ENCODE results near the gene HOMER2.

DNA sequence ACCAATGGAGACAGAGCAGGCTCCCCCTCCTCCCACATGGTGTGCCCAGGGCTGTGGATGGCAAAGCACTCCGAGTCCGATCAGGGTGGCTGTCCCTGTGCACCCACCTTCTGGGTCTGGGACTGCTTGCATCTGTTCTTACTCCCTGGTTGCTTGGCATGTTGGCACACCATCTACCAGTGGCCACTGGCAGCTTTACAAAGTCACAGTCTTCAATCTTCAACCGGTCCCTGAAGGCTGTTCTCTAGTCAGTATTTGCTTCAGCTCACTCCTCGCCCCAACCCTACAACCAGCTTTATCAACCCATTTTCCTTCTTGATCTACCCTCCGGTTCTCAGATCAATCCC lies 14.8 kb downstream of the HOMER2 start:
- TF ChIP-seq, protein P1, sequence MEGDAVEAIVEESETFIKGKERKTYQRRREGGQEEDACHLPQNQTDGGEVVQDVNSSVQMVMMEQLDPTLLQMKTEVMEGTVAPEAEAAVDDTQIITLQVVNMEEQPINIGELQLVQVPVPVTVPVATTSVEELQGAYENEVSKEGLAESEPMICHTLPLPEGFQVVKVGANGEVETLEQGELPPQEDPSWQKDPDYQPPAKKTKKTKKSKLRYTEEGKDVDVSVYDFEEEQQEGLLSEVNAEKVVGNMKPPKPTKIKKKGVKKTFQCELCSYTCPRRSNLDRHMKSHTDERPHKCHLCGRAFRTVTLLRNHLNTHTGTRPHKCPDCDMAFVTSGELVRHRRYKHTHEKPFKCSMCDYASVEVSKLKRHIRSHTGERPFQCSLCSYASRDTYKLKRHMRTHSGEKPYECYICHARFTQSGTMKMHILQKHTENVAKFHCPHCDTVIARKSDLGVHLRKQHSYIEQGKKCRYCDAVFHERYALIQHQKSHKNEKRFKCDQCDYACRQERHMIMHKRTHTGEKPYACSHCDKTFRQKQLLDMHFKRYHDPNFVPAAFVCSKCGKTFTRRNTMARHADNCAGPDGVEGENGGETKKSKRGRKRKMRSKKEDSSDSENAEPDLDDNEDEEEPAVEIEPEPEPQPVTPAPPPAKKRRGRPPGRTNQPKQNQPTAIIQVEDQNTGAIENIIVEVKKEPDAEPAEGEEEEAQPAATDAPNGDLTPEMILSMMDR (tag by site-specific recombination; IDR thresholded peaks at IDR 0.05), result no peak
- TF ChIP-seq HOXA7 (CRISPR knock-in tag; IDR thresholded peaks at IDR 0.05; ENCODE audit: borderline replicate concordance), result no peak
- TF ChIP-seq ZNF174 (tag by site-specific recombination; IDR thresholded peaks at IDR 0.05), result no peak
- TF ChIP-seq ZNF324 (tag by site-specific recombination; IDR thresholded peaks at IDR 0.05), result no peak
- TF ChIP-seq ZNF626 (tag by site-specific recombination; IDR thresholded peaks at IDR 0.05), result no peak
- TF ChIP-seq ZNF184 (tag by site-specific recombination; IDR thresholded peaks at IDR 0.05), result no peak
- no peak for TF ChIP-seq ZBTB7A (tag by site-specific recombination; IDR thresholded peaks at IDR 0.05; ENCODE audit: low read depth)

Measured in HEK293 (cell line).